Measurements from ENCODE around the gene IL5RA.

GRCh38 chr3:3149560-3149959 is 39.4 kb upstream of the IL5RA start:
- TF ChIP-seq POLR2AphosphoS5 (IDR thresholded peaks at IDR 0.05; ENCODE audit: low read depth, low read length) = no peak
- TF ChIP-seq POLR2A (IDR thresholded peaks at IDR 0.05; ENCODE audit: low read depth, low read length) = no peak
- TF ChIP-seq TAF1 (IDR thresholded peaks at IDR 0.05; ENCODE audit: borderline replicate concordance, low read depth, low read length) = no peak
